NB4 (cell line): ENCODE data around the gene SHB.

Experiments
- DNase-seq: peaks from one replicate; pipeline ENCODE4 v3.0.0; 2010; ENCODE audit warnings: low read depth
- H3K4me3 ChIP-seq: one replicate; pipeline ENCODE4 v1.5.1; 2011; ENCODE audit warnings: mild to moderate bottlenecking, low read depth, low read length, moderate library complexity
- MYC ChIP-seq: IDR thresholded peaks from 2 replicates; pipeline ENCODE4 v1.6.1; 2011; ENCODE audit warnings: low read depth, low read length
- POLR2A ChIP-seq: IDR thresholded peaks from 2 replicates; pipeline ENCODE4 v1.6.1; 2011; ENCODE audit warnings: mild to moderate bottlenecking; ENCODE audit not compliant: insufficient read length; ENCODE audit errors: extremely low read depth
- TF ChIP-seq, protein P1 (sequence below): IDR thresholded peaks from 2 replicates; pipeline ENCODE4 v1.6.1; 2011; ENCODE audit warnings: low read depth, low read length
- TF ChIP-seq, protein P2 (sequence below): IDR thresholded peaks from one replicate; pipeline ENCODE4 v1.5.1; 2012; ENCODE audit warnings: low read depth, low read length

The SHB gene

DNA sequence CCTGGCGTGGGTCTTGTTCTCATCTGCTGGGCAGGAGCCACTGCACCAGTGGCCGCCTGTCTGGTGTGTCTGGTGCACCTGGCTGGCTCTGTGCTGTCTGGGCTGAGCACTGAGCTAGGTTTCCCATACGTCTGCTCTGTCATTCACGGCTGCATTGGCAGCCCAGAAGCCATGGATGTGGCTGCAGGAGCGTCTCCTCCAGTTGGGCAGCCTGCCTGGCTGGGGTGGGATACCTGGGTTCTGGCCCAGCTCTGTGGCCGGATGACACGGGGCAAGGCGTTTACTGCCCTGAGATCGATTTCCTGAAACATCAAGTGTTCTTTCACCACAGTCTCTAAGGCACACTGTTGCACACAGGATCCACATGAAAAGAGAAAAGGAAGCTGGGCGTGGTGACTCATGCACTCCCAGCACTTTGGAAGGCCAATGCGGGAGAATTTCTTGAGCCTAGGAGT is 139.6 kb downstream of the SHB start:
- DNase-seq = peak; percentile 44
- no peak for TF ChIP-seq MYC
- TF ChIP-seq, protein P1, sequence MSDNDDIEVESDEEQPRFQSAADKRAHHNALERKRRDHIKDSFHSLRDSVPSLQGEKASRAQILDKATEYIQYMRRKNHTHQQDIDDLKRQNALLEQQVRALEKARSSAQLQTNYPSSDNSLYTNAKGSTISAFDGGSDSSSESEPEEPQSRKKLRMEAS = no peak
- TF ChIP-seq POLR2A = no peak
- TF ChIP-seq, protein P2, sequence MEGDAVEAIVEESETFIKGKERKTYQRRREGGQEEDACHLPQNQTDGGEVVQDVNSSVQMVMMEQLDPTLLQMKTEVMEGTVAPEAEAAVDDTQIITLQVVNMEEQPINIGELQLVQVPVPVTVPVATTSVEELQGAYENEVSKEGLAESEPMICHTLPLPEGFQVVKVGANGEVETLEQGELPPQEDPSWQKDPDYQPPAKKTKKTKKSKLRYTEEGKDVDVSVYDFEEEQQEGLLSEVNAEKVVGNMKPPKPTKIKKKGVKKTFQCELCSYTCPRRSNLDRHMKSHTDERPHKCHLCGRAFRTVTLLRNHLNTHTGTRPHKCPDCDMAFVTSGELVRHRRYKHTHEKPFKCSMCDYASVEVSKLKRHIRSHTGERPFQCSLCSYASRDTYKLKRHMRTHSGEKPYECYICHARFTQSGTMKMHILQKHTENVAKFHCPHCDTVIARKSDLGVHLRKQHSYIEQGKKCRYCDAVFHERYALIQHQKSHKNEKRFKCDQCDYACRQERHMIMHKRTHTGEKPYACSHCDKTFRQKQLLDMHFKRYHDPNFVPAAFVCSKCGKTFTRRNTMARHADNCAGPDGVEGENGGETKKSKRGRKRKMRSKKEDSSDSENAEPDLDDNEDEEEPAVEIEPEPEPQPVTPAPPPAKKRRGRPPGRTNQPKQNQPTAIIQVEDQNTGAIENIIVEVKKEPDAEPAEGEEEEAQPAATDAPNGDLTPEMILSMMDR = no peak
- no peak overlapping the region for H3K4me3 ChIP-seq

DNA sequence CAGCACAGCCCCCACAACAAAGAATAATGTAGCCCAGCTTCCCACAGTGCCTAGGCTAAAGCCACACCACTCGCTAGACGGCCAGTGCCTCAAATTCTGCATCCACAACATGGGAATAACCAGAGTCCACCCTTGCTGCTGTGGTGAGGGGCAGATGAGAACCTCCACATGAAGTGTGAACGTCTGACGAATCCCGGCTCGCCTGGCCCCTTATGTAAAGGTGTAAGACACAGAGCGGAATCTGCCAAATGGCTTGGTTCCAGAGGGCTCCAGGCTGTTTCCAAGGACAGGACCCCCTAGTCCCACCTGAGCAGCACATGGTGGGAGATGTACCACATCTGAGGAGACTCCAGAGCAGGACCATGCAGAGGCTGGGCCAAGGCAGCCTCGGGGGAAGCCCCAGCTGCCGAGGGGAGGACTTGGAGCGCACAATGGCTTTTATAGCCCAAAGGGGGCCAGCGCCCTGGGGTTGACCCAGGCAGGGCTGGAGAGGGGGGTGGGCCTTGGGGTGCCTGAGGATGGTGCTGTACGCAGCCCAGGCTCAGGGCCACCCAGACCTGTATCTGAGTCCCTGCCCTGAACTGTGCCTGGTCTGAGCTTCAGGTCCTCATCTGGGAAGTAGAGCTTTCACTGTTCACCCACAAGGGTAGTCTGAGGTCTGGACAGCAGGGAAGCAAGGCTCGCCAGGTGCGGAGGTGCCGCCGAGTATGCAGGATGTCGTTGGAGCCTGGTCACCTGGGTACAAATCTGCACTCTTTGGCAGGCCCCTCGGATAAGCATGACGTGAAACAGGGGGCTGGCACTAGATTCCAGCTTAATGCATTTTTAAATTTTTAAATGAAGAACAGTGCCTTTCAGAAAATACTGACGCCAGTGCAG is 140.2 kb downstream of the SHB start:
- DNase-seq = no peak
- no peak overlapping the region for H3K4me3 ChIP-seq
- TF ChIP-seq, protein P1 = no peak
- TF ChIP-seq MYC (no peak), POLR2A (no peak)
- TF ChIP-seq, protein P2 = no peak

DNA sequence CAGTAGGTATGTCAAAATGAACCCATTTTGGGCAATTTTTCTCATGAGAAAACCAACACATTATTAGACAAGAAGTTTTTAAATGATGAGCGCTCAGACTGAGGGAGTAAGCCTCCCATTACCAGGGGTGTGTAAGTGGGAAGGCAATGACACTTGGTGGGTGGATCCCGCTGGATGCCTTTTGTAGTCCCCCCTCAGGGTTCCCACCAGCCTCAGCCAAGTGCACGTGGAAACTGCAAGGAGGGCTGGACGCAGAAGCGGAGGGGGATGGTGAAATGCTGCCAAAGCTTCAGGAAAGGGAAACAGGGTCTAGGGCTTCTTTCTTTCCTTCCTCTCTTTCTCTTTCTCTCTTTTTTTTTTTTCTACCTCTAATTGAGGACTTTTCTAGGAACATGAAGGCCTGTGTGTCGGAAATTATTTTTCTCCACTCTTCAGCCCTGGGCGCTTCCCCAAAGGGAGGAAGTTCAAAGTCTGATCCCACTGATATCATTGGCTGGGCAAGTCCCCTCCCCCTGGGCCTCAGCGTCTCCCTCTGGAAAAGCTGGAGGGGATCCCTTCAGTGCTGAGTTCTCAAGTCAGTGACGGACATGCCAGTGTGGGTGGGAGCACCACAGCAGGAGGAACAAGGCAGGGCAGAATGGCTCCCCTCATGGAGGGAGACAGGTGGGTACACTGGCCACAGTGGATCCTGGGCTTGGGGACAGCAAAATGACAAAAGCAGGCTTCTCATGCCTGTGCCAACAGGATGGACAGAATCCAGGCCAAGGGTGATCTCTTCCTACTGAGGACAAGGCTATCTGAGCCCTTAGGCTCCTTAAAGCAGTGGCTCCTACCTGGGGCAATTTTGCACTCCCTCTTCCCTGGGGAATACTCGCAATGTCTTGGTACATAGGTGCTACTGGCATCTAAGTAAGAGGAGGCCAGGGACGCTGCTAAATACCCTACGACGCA is 141.2 kb downstream of the SHB start:
- TF ChIP-seq, protein P1 = no peak
- TF ChIP-seq MYC = no peak
- TF ChIP-seq, protein P2 = no peak
- TF ChIP-seq POLR2A = no peak
- no peak for DNase-seq
- no peak overlapping the region for H3K4me3 ChIP-seq

DNA sequence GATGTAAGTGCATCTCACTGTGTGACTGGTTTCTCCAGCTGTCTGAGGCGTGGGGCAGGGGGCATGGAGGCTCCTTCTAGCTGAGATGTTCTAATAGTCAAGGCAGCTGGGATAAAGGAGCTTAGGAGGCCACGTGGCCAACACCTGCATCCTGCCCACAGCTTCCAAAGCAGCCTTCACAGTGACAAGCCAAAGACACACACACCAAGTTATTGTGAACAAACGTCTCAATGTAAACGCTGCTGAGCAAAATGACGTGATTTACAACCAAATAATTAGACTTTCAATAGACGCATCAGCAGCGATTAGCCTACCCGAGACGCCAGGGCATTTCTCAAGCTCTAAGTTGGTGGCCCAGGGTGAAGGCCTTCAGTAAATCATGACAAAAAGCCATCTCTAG is 141.9 kb downstream of the SHB start:
- TF ChIP-seq POLR2A = no peak
- TF ChIP-seq, protein P1 = no peak
- no peak for TF ChIP-seq MYC
- TF ChIP-seq, protein P2 = no peak
- DNase-seq = no peak
- no peak overlapping the region for H3K4me3 ChIP-seq

DNA sequence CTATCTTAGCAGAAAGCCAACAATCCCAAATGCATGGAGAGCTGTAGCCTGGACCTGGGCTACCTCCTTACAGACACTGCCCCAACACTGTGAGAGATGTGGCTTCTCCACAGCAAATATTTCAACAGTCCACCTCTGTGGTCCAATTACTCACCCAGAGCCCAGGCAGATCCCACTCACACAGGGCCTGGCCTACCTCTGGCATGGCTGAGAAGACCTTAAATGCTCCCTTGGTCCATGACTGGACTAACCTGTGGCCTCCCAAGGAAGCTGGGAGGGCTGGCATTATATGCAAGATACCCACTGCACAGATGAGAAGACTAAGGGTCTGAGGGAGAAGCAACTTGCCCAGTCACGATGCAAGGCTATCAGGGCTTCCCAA is 142.3 kb downstream of the SHB start:
- H3K4me3 ChIP-seq = no peak overlapping the region
- TF ChIP-seq, protein P1 = no peak
- TF ChIP-seq, protein P2 = no peak
- TF ChIP-seq MYC (no peak), POLR2A (no peak)
- no peak for DNase-seq
